ENCODE results near the gene UHRF2.

DNA sequence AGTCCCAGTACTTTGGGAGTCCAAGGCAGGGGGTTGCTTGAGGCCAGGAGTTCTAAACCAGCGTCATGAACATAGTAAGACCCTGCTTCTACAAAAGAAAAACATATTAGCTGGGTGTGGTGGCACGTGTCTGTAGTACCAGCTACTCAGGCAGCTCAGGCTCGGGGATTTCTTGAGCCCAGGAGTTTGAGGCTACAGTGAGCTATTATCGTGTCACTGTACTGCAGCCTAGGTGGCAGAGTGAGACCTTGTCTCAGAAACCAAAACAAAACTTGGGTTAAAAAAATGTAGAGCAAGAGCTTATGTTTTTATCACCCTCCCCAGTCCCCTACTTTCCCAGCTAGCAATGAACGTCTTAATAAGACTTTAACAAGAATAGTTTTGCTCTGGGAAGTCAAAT, 46.7 kb downstream of the UHRF2 start:
- TF ChIP-seq POLR2AphosphoS5 (IDR thresholded peaks at IDR 0.05; ENCODE audit: low read depth, low read length), result no peak
- TF ChIP-seq, protein P1, sequence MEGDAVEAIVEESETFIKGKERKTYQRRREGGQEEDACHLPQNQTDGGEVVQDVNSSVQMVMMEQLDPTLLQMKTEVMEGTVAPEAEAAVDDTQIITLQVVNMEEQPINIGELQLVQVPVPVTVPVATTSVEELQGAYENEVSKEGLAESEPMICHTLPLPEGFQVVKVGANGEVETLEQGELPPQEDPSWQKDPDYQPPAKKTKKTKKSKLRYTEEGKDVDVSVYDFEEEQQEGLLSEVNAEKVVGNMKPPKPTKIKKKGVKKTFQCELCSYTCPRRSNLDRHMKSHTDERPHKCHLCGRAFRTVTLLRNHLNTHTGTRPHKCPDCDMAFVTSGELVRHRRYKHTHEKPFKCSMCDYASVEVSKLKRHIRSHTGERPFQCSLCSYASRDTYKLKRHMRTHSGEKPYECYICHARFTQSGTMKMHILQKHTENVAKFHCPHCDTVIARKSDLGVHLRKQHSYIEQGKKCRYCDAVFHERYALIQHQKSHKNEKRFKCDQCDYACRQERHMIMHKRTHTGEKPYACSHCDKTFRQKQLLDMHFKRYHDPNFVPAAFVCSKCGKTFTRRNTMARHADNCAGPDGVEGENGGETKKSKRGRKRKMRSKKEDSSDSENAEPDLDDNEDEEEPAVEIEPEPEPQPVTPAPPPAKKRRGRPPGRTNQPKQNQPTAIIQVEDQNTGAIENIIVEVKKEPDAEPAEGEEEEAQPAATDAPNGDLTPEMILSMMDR (IDR thresholded peaks at IDR 0.05), result no peak
- TF ChIP-seq, protein P2, sequence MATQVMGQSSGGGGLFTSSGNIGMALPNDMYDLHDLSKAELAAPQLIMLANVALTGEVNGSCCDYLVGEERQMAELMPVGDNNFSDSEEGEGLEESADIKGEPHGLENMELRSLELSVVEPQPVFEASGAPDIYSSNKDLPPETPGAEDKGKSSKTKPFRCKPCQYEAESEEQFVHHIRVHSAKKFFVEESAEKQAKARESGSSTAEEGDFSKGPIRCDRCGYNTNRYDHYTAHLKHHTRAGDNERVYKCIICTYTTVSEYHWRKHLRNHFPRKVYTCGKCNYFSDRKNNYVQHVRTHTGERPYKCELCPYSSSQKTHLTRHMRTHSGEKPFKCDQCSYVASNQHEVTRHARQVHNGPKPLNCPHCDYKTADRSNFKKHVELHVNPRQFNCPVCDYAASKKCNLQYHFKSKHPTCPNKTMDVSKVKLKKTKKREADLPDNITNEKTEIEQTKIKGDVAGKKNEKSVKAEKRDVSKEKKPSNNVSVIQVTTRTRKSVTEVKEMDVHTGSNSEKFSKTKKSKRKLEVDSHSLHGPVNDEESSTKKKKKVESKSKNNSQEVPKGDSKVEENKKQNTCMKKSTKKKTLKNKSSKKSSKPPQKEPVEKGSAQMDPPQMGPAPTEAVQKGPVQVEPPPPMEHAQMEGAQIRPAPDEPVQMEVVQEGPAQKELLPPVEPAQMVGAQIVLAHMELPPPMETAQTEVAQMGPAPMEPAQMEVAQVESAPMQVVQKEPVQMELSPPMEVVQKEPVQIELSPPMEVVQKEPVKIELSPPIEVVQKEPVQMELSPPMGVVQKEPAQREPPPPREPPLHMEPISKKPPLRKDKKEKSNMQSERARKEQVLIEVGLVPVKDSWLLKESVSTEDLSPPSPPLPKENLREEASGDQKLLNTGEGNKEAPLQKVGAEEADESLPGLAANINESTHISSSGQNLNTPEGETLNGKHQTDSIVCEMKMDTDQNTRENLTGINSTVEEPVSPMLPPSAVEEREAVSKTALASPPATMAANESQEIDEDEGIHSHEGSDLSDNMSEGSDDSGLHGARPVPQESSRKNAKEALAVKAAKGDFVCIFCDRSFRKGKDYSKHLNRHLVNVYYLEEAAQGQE (IDR thresholded peaks at IDR 0.05; ENCODE audit: low read depth, low read length), result no peak
- TF ChIP-seq SIN3A (IDR thresholded peaks at IDR 0.05; ENCODE audit: borderline replicate concordance, low read depth, low read length), result no peak
- TF ChIP-seq YY1 (IDR thresholded peaks at IDR 0.05; ENCODE audit: low read depth), result no peak
- no peak for TF ChIP-seq GABPA (IDR thresholded peaks at IDR 0.05; ENCODE audit: low read depth)
- TF ChIP-seq RXRA (IDR thresholded peaks at IDR 0.05; ENCODE audit: borderline replicate concordance, low read depth), result no peak
- TF ChIP-seq CHD2 (IDR thresholded peaks at IDR 0.05; ENCODE audit: low read length, partially characterized antibody), result no peak

Measured in SK-N-SH (cell line).